SJSA1 (cell line): ENCODE measurements around the gene PAIP1. TPM values are rescaled to one million over a fixed set of nuclear protein-coding genes. Genes with fewer than 3 reads are reported as not detected.
A peak's percentile ranks its signal among the peaks of the same experiment; 100 is the strongest.
"Not testable (repeated sequence)": the region's sequence is repeated elsewhere in the genome, so short reads cannot be mapped to it uniquely, and the experiment has no call there.

ENCODE experiments used
- DNase-seq, 2 experiments: peaks; one replicate each; pipeline ENCODE4 v3.0.0-alpha.2; 2015 to 2020; ENCODE audit warnings: low spot score in 2 of 2, low read depth in 1 of 2
- H3K27ac ChIP-seq: fragments of 250-450 bp; sonication (Bioruptor Pico); 2 replicates; pipeline ENCODE4 v1.5.1; 2020; ENCODE audit warnings: mild to moderate bottlenecking, moderate library complexity
- H3K27me3 ChIP-seq: fragments of 250-450 bp; sonication (Bioruptor Pico); replicated peaks from 2 replicates; pipeline ENCODE4 v1.5.1; 2020; ENCODE audit warnings: mild to moderate bottlenecking, moderate library complexity
- H3K36me3 ChIP-seq: fragments of 250-450 bp; sonication (Bioruptor Pico); 2 replicates; pipeline ENCODE4 v1.5.1; 2020; ENCODE audit warnings: mild to moderate bottlenecking
- H3K4me1 ChIP-seq: fragments of 250-450 bp; sonication (Bioruptor Pico); replicated peaks from 2 replicates; pipeline ENCODE4 v1.6.1; 2021; ENCODE audit warnings: mild to moderate bottlenecking
- H3K4me3 ChIP-seq: fragments of 250-450 bp; sonication (Bioruptor Pico); 2 replicates; pipeline ENCODE4 v1.5.1; 2020; ENCODE audit warnings: mild to moderate bottlenecking
- H3K9me3 ChIP-seq: fragments of 250-450 bp; sonication (Bioruptor Pico); replicated peaks from 2 replicates; pipeline ENCODE4 v1.5.1; 2020; ENCODE audit warnings: mild to moderate bottlenecking
- total RNA-seq: library from RNA; depleted of rRNA; stranded (reverse); fragments of >200 nt; shearing (Covaris generic); gene quantifications from 2 replicates; pipeline ENCODE4 v1.2.3, GENCODE V29; 2014; rRNA removed

PAIP1 gene, protein sequence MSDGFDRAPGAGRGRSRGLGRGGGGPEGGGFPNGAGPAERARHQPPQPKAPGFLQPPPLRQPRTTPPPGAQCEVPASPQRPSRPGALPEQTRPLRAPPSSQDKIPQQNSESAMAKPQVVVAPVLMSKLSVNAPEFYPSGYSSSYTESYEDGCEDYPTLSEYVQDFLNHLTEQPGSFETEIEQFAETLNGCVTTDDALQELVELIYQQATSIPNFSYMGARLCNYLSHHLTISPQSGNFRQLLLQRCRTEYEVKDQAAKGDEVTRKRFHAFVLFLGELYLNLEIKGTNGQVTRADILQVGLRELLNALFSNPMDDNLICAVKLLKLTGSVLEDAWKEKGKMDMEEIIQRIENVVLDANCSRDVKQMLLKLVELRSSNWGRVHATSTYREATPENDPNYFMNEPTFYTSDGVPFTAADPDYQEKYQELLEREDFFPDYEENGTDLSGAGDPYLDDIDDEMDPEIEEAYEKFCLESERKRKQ
- total RNA-seq = 114 and 172 TPM in 2 replicates

DNA sequence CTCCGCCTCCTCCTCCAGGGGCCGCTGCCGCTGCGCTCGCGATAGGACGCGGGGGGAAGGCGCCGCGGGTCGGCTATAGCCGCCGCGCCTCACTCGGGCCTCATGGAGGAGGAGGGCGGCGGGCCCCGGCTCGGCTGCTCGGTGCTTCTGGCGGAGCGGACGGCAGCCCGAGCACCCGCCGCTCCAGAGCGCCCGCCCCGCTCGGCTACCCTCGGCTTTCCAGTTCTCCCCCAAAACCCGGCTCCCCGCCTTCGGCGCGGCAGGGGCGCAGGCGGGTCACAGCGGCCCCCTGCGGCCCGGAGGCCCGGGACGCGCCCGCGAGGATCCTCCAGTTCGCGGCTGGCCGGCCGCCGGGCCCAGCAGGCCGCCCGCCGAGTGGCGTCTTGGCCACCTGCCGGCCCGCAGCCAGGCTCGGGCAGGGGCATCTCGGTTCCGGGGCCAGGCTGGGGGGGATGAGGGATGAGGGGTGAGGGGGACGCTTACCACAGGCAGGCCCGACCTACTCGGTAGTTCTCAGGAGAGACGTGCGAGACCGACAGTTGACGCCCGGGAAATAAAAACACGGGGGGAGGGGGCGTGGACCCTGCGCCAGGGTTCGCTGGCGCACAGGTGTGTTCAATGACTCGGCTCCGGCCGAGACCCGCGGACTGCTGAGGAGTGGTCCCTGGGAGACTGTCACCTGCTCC, at the start of gene PAIP1:
Gene PAIP1, minus strand, starts transcription at position 221 of the 686 bp plus-strand sequence. CDS start 231 bp downstream, outside the sequence.
- Histone ChIP-seq H3K36me3 (peaks cover 46% of the 10 kb centered on the region), H3K27ac (peak within 1 kb of the TSS; percentile 94), H3K27me3 (no peaks in the 10 kb centered on the region), H3K4me3 (peak within 1 kb of the TSS; percentile 98), H3K9me3 (no peaks in the 10 kb centered on the region), H3K4me1 (peaks cover 25% of the 10 kb centered on the region)
- peak; percentile 91 to 97 for DNase-seq

DNA sequence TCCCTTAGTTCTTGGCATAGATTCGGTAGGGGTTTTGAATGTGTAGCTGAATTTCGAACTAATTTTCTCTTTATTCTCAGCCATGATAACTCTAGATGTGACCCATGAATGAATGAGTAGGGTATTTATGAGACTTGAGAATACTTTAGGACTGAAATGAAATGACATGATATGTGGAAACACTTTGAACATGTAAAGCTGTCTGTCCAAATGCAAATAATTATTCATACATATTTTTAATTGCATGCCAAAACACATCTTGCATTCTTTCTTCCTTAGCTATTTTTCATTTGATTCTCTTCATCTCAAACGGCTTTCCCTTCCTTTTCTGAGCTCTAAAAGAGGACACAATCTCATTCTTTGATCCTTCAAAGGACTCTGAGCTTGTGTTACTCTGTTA, 49.5 kb upstream of the PAIP1 start:
- no peak for DNase-seq
- H3K4me3 ChIP-seq = no peak overlapping the region
- H3K9me3 ChIP-seq = no peaks in the 10 kb centered on the region
- no peak overlapping the region for H3K27ac ChIP-seq
- H3K36me3 ChIP-seq = peaks cover 62% of the 10 kb centered on the region
- H3K27me3 ChIP-seq = no peaks in the 10 kb centered on the region
- peaks cover 17% of the 10 kb centered on the region for H3K4me1 ChIP-seq

DNA sequence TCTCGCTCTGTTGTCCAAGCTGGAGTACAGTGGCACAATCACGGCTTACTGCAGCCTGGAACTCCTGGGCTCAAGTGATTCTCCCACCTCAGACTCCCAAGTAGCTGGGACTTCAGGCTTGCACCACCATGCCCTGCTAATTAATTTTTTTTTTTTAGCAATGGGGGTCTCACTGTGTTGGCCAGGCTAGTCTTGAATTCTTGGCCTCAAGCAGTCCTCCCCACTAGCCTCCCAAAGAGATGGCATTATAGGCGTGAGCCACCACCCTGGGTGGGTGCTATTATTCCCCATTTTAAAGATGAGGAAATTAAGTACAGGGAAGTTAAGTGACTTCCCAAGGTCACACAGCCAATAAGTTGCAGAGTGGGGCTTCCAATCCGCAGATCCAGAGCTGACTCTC, 47.8 kb upstream of the PAIP1 start:
- Histone ChIP-seq H3K4me3 (no peak overlapping the region; the same call in 1 of the 2 replicates), H3K9me3 (no peaks in the 10 kb centered on the region), H3K27me3 (no peaks in the 10 kb centered on the region), H3K27ac (no peak overlapping the region), H3K4me1 (peaks cover 19% of the 10 kb centered on the region), H3K36me3 (peaks cover 48% of the 10 kb centered on the region)
- DNase-seq = no peak

DNA sequence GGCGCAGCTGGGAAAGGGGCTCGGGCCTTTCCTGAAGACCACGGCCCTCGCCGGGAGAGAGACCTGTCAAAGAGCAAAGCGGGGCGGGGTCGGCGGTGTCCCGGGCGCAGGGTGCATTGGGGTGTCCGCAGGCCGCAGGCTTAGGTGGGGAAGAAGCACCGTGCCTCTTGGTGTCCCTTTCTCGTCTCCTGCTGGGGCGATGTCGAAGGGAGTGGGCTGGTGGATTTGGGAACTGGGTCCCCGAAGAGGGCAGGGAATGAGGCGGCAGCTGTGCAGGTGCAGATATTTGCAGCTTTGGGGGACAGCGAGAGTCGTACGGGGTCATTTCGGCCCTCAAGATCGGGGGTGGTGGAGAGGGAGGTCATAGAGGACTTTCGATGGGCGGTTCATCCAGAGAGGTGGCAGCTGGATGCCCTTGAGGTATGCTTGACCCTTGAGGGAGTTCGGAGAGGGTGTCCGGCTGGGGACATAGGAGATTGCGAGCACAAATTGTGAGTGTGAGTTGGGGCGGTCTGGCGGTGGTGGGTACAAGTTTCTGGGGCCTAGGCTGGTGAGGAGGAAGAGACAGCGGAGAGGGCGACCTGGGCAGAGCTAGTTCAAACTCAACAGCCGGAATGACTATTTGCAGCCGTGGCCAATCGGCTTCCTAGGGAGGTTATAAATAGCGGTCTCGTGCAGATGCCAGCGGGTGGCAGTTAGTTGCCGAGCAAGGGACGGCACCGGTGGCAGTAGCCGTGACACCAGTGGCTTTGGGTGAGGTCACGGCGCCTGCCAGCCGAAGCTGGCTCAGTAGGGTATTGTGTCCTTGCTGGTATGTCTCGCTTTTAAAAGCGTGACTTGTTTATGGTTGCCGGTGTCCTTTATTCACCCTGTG, 46.7 kb upstream of the PAIP1 start:
- peak; percentile 72 to 77 for DNase-seq
- H3K27me3 ChIP-seq = no peaks in the 10 kb centered on the region
- H3K9me3 ChIP-seq = no peaks in the 10 kb centered on the region
- peaks cover 38% of the 10 kb centered on the region for H3K36me3 ChIP-seq
- peak overlapping the region; percentile 74 for H3K4me3 ChIP-seq
- peaks cover 19% of the 10 kb centered on the region for H3K4me1 ChIP-seq
- H3K27ac ChIP-seq = peak overlapping the region; percentile 78

DNA sequence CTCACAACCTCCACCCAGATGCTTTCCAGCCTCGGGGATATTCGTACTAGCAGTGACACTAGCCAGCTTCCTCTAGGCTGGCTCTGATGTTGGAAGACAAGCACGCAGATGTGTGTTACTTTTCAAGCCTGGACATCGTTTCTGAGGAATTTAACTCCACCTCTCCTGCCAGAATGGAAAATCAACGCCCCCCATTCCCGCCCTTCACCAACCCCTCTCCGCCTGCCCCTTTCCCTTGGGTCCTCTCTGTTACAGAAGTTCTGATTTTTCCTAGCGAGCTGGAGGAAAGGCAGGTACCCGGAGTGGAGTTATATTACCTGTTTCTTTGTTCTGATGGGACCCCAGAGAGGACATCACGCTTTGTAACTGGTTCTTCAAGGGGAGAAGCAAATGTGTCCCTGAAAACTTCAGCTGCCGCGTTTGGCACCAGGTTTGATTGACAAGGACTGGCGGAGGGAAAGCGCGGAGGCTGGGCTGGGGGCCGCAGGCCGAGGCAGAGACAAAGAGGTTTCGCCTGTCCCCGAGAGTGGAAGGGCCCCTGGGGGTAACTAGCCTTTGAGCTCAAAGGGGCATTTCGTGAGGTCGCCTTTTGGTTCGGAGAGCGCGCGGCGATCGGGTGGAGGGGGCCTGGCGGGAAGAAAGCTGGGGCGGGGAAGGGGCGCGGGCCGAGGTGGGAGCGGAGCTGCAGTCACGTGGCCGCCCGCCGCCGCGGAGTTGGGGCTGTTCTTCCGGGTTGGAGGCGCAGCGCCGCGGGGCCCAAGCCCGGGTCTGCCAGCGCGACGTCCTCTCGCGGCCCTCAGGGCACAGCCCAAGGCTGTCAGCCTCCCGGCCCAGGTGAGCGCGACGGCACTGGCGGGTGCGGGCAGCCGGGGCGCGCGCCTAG, 45.8 kb upstream of the PAIP1 start, which contains the start of gene NNT:
Gene NNT, plus strand, starts transcription at position 720 of the 883 bp plus-strand sequence. CDS start 6,016 bp downstream, outside the sequence.
- peaks cover 19% of the 10 kb centered on the region for H3K4me1 ChIP-seq
- H3K4me3 ChIP-seq = peak within 1 kb of the TSS; percentile 74
- H3K27me3 ChIP-seq = no peaks in the 10 kb centered on the region
- no peaks in the 10 kb centered on the region for H3K9me3 ChIP-seq
- peak; percentile 70 to 82 for DNase-seq
- peak within 1 kb of the TSS; percentile 78 for H3K27ac ChIP-seq
- peaks cover 32% of the 10 kb centered on the region for H3K36me3 ChIP-seq

DNA sequence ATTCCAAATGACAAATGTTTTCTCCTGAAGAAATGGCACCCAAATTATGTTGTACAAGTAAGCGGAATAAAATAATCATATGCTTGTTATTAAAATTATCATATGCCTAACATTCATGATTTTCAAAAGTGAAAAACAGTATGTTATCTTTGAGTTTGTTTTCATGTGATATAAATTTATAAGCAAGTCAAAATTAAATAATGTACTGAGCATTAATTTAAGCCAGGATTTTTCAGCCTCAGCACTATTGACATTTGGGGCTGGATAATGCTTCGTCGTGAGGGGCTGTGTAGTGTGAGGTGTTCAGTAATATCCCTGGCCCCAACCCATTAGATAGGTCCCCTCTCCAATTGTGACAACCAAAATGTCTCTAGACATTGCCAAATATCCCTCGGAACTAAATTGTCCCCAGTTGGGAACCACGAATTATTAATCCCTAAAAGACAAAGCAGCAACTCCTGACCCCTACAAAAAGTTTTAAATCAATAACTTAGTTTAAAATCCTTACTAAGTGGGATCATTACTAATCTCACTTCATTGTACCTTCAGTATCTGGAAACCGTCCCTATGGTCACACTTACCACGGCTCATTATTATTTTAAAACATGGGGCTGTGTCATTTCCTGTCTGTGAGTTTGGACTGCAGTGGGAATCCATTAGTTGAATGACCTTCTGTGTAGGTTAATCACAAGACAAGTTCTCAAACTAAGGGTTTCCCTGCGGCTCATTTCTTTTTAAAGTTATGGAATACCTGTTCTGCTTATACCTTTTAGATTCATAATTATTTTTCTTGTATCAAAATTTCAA, 44.8 kb upstream of the PAIP1 start:
- peaks cover 19% of the 10 kb centered on the region for H3K4me1 ChIP-seq
- H3K9me3 ChIP-seq = no peaks in the 10 kb centered on the region
- H3K4me3 ChIP-seq = peak overlapping the region; percentile 74
- peaks cover 25% of the 10 kb centered on the region for H3K36me3 ChIP-seq
- DNase-seq = peak in 1 of 2 experiments; percentile 54
- H3K27me3 ChIP-seq = no peaks in the 10 kb centered on the region
- peak overlapping the region; percentile 78 for H3K27ac ChIP-seq

DNA sequence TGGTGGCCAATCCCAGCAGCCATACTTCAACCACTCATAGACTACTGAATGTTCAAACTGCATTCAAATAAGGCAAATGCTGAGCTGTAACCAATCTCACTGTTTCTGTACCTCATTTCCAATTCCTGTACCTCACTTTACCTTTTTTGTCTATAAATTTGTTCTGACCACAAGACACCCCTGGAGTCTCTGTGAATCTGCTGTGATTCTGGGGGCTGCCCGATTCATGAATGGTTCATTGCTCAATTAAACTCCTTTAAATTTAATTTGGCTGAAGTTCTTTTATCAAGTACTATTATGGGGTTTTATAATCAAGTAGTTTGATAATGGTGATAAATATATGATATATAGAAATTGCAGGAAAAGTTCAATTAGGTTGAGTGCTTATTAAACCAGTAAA, 42.0 kb upstream of the PAIP1 start:
- H3K27ac ChIP-seq, H3K4me3 ChIP-seq, DNase-seq, H3K27me3 ChIP-seq, H3K9me3 ChIP-seq, H3K36me3 ChIP-seq: not testable (repeated sequence)
- peaks cover 13% of the 10 kb centered on the region for H3K4me1 ChIP-seq

DNA sequence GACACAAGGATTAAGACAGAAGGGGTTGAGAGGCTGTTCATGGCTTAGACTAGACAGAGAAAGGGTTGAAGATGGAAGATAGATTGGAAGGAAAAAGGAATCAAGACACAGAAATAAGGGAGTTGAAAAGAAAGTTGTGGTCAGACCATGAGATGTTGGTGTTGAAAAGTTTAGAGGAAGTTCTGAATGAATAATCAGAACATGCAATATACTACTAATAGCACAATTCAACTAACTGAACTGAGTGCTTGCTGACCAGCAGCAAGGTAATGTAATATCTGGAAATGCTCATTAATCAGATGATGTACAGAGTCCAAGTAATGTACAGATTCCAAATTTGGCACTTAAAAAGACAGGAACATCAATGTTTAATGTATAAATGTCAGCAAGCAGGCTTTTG, 35.5 kb upstream of the PAIP1 start:
- no peaks in the 10 kb centered on the region for H3K27me3 ChIP-seq
- H3K9me3 ChIP-seq = no peaks in the 10 kb centered on the region
- no peak for DNase-seq
- H3K4me1 ChIP-seq = no peaks in the 10 kb centered on the region
- H3K27ac ChIP-seq = no peak overlapping the region
- no peak overlapping the region for H3K4me3 ChIP-seq
- H3K36me3 ChIP-seq = no peaks in the 10 kb centered on the region

DNA sequence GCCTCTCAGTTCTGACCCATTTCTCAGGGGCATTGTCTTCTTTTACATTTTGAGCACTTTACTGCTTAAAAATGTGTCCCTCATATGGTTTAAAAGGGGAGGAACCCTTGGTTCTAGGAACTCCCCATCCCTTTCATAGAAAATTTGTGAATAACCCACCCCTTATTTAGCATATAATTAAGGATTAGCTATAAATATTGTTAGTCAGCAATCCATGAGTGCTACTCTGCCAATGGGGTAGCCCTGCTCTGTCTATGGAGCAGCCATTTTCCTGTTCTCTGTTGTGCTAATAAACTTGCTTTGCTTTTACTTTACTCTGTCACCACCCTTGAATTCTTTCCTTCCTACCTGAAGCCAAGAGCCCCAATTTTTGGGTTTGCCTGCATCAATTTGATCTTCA, 33.8 kb upstream of the PAIP1 start:
- DNase-seq = no peak
- Histone ChIP-seq H3K27me3 (no peaks in the 10 kb centered on the region), H3K9me3 (no peaks in the 10 kb centered on the region), H3K36me3 (no peaks in the 10 kb centered on the region), H3K4me3 (no peak overlapping the region), H3K4me1 (no peaks in the 10 kb centered on the region), H3K27ac (no peak overlapping the region)

DNA sequence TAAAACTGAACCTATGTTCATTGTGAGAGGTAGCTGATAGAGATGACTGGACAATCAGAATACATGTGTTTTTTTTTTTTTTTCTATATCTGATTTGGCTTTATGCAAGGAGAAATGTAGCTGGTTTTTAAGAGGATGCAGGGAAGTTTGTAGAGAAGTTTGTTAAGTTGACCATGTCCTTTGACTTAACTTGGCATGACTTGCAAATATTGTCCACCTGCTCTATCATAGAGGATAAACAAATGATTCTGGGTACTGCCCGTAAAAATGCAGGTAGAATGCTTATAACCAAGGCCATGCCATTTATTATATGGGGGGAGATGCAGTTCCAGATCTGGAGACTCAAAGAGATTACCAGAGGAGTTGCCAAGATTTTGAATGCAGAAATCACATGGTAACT, 32.4 kb upstream of the PAIP1 start:
- Histone ChIP-seq H3K27me3 (no peaks in the 10 kb centered on the region), H3K9me3 (no peaks in the 10 kb centered on the region), H3K4me3 (no peak overlapping the region), H3K4me1 (no peaks in the 10 kb centered on the region), H3K36me3 (no peaks in the 10 kb centered on the region), H3K27ac (no peak overlapping the region)
- DNase-seq = no peak

DNA sequence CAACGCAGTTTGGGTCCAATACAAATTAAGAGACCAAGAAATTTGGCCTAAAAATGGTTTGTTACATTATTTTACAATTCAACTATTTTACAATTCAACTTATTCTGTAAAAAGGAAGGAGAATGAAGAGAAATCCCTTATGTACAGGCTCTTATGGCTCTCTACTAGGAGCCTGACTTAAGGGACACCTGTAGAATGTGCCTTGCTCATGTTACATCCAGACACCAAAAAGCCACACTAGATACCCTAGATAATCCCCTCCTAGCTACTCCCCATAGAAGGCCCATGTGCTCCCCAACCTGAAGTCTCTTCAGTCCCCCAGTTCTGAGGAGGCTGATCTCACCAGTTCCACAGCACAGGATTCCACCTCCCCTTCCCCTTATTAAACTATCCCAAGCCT, 32.0 kb upstream of the PAIP1 start:
- Histone ChIP-seq H3K36me3 (no peaks in the 10 kb centered on the region), H3K4me1 (no peaks in the 10 kb centered on the region), H3K9me3 (no peaks in the 10 kb centered on the region), H3K4me3 (no peak overlapping the region), H3K27me3 (no peaks in the 10 kb centered on the region), H3K27ac (no peak overlapping the region)
- DNase-seq = no peak

DNA sequence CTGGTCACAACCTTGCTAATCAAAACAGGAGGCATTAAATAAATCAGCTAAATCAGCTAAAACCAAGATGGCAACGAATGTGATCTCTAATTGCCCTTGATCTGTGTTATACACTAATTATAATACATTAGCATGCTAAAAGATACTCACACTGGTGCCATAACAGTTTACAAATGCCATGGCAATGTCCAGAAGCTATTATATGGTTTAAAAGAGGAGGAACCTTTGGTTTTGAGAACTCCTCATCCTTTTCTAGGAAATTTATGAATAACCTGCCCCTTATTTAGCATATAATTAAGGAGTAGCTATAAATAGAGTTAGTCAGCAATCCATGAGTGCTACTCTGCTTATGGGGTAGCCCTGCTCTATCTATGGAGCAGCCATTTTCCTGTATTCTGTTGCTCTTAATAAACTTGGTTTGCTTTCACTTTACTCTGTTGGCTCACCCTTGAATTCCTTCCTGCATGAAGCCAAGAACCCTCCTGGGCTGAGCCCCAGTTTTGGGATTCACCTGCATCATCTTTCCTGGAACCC, 27.4 kb upstream of the PAIP1 start:
- Histone ChIP-seq H3K4me3 (no peak overlapping the region), H3K27ac (no peak overlapping the region), H3K9me3 (no peaks in the 10 kb centered on the region), H3K36me3 (peaks cover 6% of the 10 kb centered on the region; the same call in 1 of the 2 replicates), H3K27me3 (no peaks in the 10 kb centered on the region), H3K4me1 (no peaks in the 10 kb centered on the region)
- no peak for DNase-seq
